GM12865 (cell line): ENCODE data around the gene TRIM38.
A peak's percentile ranks its signal among the peaks of the same experiment; 100 is the strongest.
"Not testable (repeated sequence)": the region's sequence is repeated elsewhere in the genome, so short reads cannot be mapped to it uniquely, and the experiment has no call there.

Experiments
- DNase-seq: peaks from one replicate; pipeline ENCODE4 v3.0.0; 2010; ENCODE audit warnings: low read depth
- H3K4me3 ChIP-seq: 2 replicates; pipeline ENCODE4 v1.5.1; 2011; ENCODE audit warnings: mild to moderate bottlenecking, low read depth, low read length, control low read depth
- CTCF ChIP-seq: IDR thresholded peaks from 2 replicates; pipeline ENCODE4 v1.5.1; 2011; ENCODE audit warnings: low read length, control low read depth, low read depth, inconsistent platforms; ENCODE audit not compliant: insufficient read depth; ENCODE audit errors: missing control alignments

The TRIM38 gene

GRCh38 chr6:25921525-25922203, 40.9 kb upstream of the TRIM38 start:
- no peak for DNase-seq
- no peak overlapping the region for H3K4me3 ChIP-seq
- TF ChIP-seq CTCF, result no peak

- DNase-seq, result no peak
- no peak overlapping the region for H3K4me3 ChIP-seq
- TF ChIP-seq CTCF, result no peak
Observed at GRCh38 chr6:25922301-25922700, 40.3 kb upstream of the TRIM38 start.

- TF ChIP-seq CTCF, result no peak
- no peak overlapping the region for H3K4me3 ChIP-seq
- DNase-seq, result no peak
Observed at GRCh38 chr6:25925876-25926275, 36.7 kb upstream of the TRIM38 start.

GRCh38 chr6:25927178-25927577, 35.4 kb upstream of the TRIM38 start:
- peak; percentile 2 for DNase-seq
- TF ChIP-seq CTCF, result no peak
- no peak overlapping the region for H3K4me3 ChIP-seq

- DNase-seq, result no peak
- no peak for TF ChIP-seq CTCF
- H3K4me3 ChIP-seq, result no peak overlapping the region
Observed at GRCh38 chr6:25927756-25928216, 34.8 kb upstream of the TRIM38 start.

GRCh38 chr6:25928562-25929324, 33.9 kb upstream of the TRIM38 start:
- no peak for TF ChIP-seq CTCF
- H3K4me3 ChIP-seq, result no peak overlapping the region
- no peak for DNase-seq

- not testable (repeated sequence) for H3K4me3 ChIP-seq, DNase-seq
Observed at GRCh38 chr6:25929785-25930184, 32.8 kb upstream of the TRIM38 start.
